GM21381 (cell line): ENCODE measurements around the gene GPR158.

Experiments used
- ATAC-seq: cut with Tn5 transposase; IDR thresholded peaks from one replicate; pipeline ENCODE4 v1.9.1; 2021; ENCODE audit warnings: mild to moderate bottlenecking, moderate library complexity; ENCODE audit not compliant: unreplicated experiment

Gene GPR158

GRCh38 chr10:25191162-25191895 lies 16.5 kb downstream of the GPR158 start:
- ATAC-seq: no peak

- ATAC-seq: no peak
Measured at GRCh38 chr10:25198151-25198550, 23.4 kb downstream of the GPR158 start.

- ATAC-seq: no peak
Measured at GRCh38 chr10:25206693-25207414, 32.1 kb downstream of the GPR158 start.

GRCh38 chr10:25209618-25210017 lies 34.8 kb downstream of the GPR158 start:
- no peak for ATAC-seq

GRCh38 chr10:25210265-25210664 lies 35.5 kb downstream of the GPR158 start:
- no peak for ATAC-seq

GRCh38 chr10:25220156-25220555 lies 45.4 kb downstream of the GPR158 start:
- ATAC-seq: no peak

GRCh38 chr10:25222085-25222660 lies 47.4 kb downstream of the GPR158 start:
- no peak for ATAC-seq

- ATAC-seq: no peak
Measured at GRCh38 chr10:25226775-25227682, 52.2 kb downstream of the GPR158 start.

GRCh38 chr10:25231751-25232150 lies 57.0 kb downstream of the GPR158 start:
- no peak for ATAC-seq

- ATAC-seq: no peak
Measured at GRCh38 chr10:25232204-25232603, 57.4 kb downstream of the GPR158 start.

GRCh38 chr10:25245165-25245564 lies 70.4 kb downstream of the GPR158 start:
- ATAC-seq: no peak

- no peak for ATAC-seq
Measured at GRCh38 chr10:25257646-25258045, 82.8 kb downstream of the GPR158 start.

GRCh38 chr10:25261110-25261509 lies 86.3 kb downstream of the GPR158 start:
- no peak for ATAC-seq

GRCh38 chr10:25261558-25261957 lies 86.8 kb downstream of the GPR158 start:
- no peak for ATAC-seq

- ATAC-seq: no peak
Measured at GRCh38 chr10:25263931-25264330, 89.1 kb downstream of the GPR158 start.

GRCh38 chr10:25278180-25278579 lies 103.4 kb downstream of the GPR158 start:
- no peak for ATAC-seq

- no peak for ATAC-seq
Measured at GRCh38 chr10:25280076-25280475, 105.3 kb downstream of the GPR158 start.

GRCh38 chr10:25280573-25280972 lies 105.8 kb downstream of the GPR158 start:
- ATAC-seq: no peak

- no peak for ATAC-seq
Measured at GRCh38 chr10:25285809-25286208, 111.0 kb downstream of the GPR158 start.

GRCh38 chr10:25288181-25288580 lies 113.4 kb downstream of the GPR158 start:
- no peak for ATAC-seq
